NOMO-1 (cell line): ENCODE results near the gene TOMM20.
"Not testable (repeated sequence)": the region's sequence is repeated elsewhere in the genome, so short reads cannot be mapped to it uniquely, and the experiment has no call there.

Source experiments
- DNase-seq, 2 experiments: peaks; one replicate each; lab custom pipeline; 2025; ENCODE audit not compliant: unreplicated experiment in 2 of 2; lab: John Stamatoyannopoulos, UW

The TOMM20 gene

DNA sequence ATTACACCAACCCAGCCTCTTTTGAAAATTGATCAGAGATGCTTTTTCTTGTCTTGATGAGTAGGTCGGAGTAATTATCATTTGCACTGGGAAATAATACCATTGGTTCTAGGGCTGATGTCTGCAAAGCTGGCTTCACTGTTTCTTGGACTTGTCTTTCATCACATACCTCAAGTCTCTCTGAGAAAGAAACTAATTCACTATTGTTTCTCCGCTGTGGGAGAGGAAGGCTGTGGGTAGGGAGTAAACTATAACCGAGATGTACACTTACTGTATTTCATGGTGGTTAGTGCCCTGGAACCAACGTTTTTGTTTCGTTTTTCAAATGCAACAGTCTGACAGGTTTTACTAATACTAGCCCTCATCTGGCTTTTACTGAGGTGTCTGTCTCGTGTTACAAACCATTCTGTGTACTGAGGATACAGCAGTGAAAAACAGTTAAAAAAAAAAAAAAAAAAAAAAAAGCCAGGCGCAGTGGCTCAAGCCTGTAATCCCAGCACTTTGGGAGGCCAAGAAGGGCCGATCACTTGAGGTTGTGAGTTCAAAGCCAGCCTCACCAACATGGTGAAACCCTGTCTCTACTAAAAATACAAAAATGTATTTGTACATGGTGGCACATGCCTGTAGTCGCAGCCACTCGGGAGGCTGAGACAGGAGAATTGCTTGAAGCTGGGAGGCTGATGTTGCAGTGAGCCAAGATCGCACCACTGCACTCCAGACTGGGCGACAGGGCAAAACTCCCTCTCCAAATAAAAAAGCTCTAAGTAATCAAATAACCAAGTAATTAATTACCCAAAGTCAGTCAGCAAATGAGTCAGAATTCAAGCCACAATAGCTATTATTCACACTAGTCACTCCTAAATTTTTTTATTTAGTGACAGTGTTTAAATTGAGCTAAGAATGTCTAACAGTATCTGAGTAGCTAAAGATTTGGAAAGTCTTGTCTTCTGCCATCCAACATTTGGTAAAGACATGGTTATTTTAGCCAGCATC lies 23.3 kb downstream of the TOMM20 start:
- no peak for DNase-seq

DNA sequence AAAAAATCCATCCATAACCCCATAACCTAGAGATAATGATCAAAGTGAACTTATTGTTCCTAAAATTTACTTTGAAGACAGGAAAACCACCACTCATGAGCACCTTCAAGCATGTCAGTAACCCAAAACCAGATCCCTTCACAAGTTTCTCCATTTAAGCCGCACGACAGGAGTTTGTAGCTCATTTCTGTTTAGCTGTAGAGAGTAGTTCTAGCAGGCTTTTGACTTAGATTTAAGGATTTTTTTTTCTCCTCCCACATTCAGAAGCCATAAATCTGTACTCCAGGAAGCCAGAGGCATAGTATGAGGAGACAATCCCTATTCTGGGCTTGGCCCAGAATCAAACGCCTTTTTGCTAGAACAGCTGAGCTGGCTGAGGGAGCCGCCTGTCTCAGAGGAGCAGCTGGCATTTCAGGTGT lies 25.6 kb downstream of the TOMM20 start:
- no peak for DNase-seq

DNA sequence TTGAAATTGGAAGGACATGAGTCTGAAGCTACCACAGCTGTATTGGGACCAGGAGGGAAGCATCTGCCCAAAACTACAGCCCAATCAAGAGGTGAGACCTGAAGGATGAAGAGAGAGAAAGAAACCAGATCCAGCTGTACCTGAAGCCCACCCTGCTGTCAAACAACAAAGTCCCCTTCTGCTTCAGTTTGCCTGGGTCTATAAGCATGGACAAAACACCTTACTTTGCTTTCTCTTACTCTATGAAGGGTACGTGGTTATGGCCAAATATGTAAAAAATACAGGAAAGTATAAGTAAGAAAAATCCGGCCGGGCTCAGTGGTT lies 26.4 kb downstream of the TOMM20 start:
- no peak for DNase-seq

DNA sequence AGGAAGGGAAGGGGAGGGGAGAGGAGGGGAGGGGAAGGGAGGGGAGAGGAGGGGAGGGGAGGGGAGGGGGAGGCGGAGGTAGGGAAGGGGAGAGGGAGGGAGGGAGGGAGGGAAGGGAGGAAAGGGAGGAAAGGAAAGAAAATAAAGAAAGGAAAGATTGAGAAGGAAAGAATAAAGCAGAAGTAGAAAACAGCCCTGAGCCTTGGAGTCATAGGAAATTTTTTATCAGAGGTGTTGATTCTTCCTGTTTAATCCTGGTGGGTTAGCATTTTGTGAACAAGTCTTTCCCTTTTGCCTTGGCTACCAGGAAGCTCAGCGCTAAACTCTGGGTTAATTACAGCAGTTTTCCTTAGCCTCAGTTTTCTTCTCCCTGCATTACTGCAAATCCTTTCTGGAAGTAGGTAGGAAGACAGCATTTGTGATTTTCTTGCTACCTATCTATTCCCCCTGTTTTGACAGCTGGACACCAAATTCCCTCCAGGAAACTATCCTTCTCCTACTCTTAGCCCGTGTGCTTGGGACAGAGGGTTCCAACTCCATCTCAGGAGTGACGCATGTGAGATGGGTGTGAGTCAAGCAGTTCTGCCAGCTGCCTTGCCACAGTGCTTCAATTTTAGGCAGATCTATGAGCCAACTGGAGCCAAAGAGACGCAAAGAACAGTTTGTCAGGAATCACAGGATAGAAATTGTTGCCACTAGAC lies 26.9 kb downstream of the TOMM20 start:
- no peak for DNase-seq

DNA sequence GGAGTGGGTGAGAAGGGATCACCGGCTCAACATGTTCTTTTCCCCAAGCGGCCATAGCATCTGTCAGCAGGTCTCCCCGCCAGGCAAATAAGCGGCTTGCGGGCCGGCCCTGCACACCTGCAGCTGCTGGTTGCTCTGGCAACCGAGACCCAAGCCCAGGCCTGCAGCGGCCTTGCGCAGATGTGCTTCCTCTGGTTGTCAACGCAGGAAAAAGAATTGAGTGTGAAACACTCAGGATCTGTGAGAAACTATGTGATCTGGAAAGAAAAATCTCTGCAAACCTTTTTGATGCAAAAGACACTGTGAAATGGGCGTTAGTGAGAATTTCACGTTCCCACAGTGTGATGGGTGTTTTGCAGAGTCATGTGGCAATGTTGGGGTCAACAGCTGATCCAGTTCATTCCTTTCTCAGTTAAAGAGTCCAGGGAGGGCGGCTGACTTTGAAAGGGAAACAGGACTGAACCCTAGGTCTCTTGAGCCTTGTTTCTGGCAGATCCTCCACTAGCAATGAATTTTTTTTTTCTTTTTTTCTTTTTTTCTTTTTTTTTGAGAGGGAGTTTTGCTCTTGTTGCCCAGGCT lies 28.4 kb downstream of the TOMM20 start:
- DNase-seq: no peak

DNA sequence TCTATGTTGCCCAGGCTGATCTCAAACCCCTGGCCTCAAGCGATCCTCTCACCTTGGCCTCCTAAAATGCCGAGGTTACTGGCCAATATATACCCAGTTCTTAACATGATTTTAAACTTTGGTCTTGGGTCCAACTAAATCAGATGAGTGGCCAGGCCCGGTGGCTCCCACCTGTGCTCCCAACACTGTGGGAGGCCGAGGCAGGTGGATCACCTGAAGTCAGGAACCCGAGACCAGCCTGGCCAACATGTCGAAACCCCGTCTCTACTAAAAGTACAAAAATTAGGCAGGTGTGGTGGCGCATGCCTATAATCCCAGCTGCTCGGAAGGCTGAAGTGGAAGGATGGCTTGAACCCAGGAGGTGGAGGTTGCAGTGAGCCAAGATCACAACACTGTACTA lies 29.6 kb downstream of the TOMM20 start:
- DNase-seq: no peak

DNA sequence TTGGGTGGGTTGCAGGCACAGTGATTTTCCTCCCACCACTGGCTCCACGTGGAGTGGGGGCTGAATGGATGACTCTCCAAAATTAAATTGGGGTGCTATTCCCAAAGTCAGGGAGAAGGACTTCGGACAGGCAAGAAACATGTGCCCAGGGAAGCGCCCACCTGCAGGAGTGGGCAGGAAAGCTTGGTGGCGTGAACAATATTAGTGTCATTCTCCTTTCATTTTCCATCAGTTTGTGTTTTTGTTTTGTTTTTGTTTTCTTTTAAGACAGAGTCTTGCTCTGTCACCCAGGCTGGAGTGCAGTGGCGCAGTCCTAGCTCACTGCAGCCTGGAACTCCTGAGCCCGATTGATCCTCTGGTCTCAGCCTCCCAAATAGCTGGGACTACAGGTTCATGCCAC lies 30.1 kb downstream of the TOMM20 start:
- DNase-seq: no peak

DNA sequence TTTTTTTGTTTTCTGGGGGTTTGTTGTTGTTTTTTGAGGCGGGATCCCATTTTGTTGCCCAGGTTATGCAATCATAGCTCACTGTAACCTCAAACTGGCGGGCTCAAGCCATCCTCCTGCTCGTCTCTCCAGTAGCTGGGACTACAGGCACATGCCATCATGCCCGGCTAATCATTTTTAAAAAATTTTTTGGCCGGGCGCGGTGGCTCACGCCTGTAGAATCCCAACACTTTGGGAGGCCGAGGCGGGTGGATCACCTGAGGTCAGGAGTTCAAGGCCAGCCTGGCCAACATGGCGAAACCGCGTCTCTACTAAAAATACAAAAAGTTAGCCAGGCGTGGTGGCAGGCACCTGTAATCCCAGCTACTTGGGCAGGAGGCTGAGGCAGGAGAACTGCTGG lies 31.1 kb downstream of the TOMM20 start:
- DNase-seq: not testable (repeated sequence)

DNA sequence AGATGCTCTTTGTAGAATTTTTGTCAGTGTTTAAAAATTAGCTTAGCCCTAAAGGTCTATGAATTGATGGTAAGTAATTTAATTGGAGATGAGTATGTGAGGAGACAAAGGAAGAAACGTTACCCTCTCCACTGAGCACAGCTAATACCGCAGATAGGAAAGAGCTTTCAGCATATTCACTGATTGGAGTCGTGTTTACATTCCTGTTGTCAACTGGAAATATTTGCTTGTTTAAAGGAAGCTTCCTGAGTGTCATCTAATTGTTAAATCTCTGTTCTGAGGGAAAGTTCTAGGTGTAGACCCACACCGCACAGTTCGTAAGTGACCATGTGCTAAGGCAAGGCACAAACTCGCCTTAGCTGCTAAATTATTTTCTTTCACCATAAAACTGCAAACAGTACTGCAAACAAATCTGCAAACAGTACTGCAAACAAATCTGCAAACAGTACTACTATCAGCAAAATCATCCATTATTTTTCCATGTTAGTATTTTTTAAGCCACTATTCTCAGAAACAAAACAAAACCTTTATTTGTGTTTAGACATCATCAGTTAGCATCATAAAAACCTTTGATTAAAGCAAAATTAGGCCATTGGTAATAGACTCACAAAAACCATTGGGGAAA lies 32.6 kb downstream of the TOMM20 start:
- no peak for DNase-seq

DNA sequence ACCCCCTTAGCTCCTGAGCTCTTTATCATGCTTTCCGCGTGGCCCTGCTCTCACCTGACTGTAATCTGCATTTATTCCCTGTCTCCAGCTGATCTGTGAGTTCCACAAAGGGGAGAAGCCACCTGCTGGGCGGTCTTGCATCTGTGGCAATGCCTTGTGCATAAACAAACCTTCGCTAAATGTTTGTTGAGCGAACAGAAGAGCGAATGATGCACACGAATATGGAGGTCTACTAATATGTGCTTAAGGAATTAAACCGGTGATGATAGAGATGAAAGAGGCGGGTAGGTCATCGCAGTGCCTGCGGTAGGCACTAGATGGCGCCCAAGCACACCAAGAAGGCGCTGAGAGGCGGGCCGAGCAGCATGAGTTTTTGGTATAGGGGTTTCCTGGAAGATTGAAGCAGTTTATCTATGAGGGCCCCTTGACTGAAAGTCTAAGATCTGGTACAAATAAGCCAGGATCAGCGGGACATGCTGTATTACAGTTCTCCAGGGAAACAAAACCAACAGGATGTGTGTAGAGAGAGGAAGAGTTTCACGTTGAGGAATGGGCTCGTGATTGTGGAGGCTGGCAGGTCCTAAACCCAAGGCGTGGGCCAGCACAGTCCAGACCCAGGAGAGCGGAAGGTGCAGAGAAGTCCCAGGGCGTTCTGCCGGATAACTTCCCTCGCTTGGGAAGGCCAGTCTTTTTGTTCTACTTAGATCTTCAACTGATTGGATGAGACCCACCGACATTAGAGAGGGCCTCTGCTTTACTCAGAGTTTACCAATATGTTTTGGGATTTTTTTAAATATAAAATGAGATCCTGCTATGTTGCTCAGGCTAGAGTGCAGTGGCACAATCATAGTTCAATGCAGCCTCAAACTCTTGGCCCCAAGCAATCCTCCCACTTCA lies 34.7 kb downstream of the TOMM20 start:
- DNase-seq: peak; percentile 64 to 71

DNA sequence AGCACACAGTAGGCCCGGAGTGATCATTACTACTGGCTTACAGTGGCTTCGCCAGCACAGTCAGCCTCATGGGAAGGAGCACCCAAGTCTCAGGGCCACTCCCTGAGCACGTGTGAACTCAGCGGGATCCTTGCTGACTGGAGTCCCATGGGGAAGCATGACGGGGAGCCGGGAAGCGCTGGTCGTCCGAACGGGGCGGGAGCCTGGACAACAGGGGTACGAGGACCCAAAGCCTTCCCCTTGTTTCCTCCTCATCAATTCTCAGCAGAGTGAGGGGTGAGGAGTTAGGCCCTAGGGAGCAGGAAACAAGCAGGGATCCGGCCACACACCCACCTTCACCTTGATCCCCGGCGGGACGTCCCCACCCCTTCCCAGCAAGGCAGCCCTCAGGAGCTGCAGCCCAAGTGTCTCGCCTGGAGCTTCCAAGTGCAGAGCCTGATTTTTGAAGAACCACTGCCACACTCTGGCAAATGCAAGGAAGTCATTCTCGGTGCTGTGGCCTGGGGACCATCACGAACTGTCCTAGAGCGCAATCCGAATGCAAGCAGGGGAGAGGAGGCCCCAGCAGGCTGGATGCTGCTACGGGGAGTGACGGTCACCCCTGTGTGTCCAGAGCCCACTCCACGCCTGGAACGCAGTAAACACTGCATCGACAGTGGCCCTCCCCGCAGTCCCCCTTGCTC lies 35.5 kb downstream of the TOMM20 start:
- no peak for DNase-seq

DNA sequence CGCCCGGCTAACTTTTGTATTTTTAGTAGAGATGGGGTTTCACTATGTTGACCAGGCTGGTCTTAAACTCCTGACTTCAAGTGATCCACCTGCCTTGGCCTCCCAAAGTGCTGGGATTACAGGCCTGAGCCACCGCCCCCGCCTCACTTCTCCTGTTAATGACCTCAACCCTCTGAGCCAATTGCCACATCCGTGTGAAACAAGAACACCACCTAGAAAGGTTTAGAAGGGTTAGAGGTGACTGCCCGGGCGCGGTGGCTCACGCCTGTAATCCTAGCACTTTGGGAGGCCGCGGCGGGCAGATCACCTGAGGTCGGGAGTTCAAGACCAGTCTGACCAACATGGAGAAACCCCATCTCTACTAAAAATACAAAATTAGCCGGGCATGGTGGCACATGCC lies 36.2 kb downstream of the TOMM20 start:
- DNase-seq: not testable (repeated sequence)

DNA sequence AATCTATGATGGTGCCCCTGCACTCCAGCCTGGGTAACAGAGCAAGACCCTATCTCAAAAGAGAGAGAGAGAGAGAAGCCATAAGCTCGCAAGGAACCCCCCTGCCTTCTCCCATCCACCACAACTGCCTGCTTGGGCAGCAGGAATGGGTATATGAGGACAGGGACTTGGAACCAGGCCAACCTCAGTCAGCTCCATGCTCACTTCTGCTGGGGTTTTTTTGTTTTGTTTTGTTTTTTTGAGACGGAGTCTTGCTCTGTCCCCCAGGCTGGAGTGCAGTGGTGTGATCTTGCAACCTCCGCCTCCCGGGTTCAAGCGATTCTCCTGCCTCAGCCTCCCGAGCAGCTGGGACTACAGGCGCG lies 36.6 kb downstream of the TOMM20 start:
- DNase-seq: not testable (repeated sequence)

DNA sequence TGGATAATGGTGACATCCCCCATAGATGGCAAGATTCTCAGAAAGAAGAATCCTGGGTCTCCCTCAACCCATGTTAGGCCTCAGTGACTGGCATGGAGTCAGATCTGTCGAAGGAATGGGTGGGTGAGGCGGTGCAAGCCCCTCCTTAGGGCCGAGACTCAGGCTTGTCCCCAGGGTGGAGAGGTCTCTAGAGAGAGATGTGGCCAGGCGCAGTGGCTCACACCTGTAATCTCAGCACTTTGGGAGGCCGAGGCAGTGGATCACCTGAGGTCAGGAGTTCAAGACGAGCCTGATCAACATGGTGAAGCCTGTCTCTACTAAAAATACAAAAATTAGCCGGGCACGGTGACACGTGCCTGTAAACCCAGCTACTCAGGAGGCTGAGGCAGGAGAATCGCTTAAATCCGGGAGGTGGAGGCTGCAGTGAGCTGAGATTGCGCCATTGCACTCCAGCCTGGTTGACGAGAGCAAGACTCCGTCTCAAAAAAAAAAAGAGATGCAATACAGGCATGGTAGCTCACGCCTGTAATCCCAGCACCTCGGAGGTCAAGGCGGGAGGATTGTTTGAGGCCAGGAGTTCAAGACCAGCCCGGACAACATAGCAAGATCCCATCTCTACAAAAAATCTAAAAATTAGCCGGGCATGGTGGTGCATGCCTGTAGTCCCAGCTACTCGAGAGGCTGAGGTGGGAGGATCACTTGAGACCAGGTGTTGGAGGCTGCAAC lies 37.2 kb downstream of the TOMM20 start:
- not testable (repeated sequence) for DNase-seq

DNA sequence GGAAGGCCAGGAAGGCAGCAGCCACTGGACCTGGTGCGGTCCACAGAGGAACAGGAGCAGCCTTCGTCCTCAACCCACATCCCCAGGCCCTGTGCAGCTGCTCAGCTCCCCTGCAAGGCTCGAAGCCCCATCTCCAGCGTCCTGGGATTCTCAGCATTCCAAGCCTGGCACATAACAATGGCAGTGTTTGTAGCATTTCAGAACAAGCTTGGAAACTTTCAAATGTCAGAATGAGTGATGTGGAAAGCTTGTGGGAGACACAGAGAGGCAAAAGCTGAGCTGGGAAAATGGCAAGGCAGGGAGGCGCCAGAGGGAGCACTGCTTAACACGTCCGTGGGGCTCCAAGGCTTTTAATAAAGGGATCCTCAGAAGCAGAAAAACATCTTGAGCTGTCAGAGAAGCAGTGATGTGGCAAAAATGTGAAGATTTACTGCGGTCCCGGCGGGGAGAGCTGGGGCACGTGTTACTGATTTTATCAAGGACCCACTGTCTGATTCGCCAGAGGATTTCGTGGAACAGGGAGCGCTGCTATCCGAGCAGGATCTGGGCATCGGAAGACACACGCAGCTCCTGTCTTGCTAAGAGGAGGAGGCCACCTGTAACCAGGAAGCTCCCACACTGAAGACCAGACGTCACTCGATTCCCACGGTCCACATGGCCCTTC lies 38.1 kb downstream of the TOMM20 start:
- DNase-seq: no peak

DNA sequence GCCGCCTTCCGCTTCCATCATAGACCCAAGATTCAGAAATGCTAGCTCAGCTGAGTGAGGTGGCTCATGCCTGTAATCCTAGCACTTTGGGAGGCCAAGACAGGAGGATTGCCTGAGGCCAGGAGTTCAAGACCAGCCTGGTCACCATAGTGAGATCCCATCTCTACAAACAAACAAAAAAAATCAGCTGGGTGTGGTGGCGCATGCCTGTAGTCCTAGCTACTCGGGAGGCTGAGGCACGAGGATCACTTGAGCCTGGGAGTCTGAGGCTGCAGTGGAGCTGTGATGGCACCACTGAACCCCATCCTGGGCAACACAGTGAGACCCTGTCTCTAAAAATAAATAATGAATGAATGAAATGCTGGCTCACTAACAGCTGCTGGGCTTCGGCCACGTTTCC lies 39.7 kb downstream of the TOMM20 start:
- no peak for DNase-seq

DNA sequence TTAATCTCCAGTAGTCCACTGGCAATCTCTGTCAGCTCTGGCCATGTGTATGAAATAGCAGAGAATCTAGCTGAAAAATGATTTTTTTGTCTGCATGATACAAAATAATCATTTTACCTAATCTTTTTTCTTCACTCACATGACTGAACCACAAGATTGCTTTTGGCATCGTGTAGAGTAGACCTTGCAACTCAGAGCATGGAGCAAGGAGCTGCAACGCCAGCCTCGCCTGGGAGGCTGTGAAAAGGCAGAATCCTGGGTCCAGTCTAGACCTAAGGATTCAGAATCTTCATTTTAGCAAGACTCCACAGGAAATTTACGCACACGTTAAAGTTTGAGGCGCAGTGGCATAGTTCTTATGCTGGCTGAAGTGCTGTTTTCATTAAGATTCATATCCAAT lies 40.2 kb downstream of the TOMM20 start:
- no peak for DNase-seq

DNA sequence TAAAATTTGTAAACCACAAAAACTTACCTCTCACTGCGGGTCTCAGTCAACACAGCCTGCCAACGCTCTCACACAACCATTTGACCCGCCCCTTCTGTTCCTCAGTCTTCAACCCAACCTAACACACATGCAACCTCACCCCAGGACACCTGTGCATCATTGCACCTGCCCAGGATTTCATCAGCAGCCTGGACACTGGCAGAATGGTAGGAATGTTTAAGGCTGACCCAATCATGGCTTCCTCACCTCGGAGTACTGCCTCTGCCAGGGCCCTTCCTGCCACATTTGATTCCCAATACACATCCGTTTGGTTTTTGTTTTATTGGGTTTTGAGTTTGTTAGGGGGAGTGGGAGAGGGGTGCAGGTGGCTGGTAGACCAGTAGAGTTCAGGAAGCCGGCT lies 40.7 kb downstream of the TOMM20 start:
- DNase-seq: no peak
